DLD1 (cell line): Measurements from ENCODE around the gene EFNA2.

Experiments
- in situ Hi-C: cut with HindIII; loops from 2 replicates; pipeline ENCODE4 v1.10.0; 2017; ENCODE audit warnings: low sequenced_read_pairs

Gene EFNA2

GRCh38 chr19:1283207-1283916, 2.3 kb upstream of the EFNA2 start:
- in situ Hi-C loops, result no loop called here

DNA sequence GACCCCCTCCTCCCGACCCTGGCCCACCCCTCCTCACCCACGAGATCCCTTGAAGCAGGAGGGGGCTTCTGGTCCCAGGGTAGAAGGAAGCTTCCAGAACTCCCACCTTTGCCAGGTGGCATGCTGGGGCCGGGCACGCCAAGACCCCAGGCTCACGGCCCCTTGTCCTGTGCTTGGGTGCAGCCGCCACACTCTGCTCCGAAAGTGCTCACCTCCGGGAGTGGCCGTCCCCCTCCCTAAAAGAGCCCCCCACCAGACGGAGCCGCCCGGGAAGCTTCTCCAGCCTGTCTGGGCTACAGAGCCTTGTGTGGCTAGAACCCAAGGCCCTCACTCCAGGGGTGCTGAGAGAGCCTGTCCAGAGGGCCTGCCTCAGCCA, 1.8 kb upstream of the EFNA2 start:
- in situ Hi-C loops, result no loop called here

DNA sequence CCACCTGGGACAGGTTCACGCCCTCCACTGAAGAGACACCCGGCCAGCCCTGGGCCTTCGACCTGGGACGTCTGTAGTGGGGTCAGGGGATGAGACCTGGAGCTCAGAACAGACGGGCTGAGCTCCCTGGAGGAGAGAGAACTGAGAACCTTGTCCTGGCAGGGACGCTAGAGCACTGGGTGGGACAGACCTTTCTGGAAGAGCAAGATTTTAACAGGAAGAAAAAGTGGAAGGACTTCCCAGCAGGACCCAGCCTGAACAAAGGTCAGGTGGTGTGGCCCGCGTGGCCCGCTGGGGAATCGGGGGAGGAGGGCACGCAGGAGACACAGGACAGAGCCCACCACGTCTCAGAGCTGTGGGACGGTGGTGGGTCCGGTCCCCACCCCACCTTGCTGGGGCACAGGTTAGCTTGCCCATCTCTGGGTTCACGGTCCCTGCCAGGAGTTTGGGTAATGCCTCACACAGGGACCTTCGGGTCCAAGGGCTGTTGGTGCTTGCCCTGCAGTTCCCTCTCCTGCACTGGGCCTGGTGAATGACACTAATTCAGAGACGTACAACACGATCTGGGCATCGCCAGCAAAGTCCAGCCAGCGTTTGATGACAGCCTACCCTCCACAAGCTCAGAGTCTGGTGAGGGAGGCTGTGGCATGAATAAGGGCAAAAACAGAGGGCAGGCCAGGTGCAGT, 1.2 kb upstream of the EFNA2 start:
- in situ Hi-C loops, result no loop called here

GRCh38 chr19:1284979-1285736, 515 bp upstream of the EFNA2 start:
- in situ Hi-C loops, result no loop called here

DNA sequence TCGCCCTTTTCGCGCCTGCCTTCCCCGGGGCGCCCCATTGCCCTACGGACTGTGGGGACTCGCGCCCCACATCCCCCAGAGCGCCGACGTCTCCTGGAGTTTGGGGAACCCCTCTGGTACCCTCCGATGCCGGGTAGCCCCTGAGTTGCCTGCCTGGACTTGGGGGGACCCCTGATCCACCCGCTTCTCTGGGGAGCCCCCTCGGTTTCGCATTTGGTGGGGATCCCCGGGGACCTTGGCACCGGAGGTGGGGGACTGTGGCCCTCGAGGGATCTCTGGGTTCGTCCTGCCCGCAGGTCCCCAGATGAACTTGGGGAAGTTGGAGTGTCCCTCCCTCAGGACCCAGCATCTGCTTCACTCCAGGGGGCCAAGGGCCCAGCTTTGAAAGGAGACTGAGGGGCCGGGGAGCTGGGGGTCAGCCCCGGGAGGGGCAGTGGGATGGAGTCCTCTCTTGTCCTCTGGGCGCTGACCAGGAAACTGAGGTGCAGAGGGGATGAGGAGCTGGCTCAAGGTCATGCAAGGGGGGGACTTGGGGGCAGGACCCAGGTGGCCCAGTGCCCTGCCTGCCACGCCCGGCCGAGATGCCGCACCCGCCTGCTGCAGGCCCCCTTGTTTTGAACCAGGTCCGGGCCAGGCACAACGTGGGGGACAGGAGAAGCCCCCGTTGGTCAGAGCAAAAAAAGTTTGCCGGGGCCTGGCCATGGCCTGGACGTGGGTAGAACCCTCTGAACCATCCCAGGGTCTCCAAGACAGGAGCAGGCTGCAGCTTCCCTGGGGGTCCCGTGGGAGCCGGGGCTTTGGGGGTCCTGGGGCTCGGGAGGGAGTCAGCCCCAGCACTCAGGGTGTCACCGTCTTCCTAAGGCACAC, 1.0 kb downstream of the EFNA2 start:
- in situ Hi-C loops, result no loop called here

DNA sequence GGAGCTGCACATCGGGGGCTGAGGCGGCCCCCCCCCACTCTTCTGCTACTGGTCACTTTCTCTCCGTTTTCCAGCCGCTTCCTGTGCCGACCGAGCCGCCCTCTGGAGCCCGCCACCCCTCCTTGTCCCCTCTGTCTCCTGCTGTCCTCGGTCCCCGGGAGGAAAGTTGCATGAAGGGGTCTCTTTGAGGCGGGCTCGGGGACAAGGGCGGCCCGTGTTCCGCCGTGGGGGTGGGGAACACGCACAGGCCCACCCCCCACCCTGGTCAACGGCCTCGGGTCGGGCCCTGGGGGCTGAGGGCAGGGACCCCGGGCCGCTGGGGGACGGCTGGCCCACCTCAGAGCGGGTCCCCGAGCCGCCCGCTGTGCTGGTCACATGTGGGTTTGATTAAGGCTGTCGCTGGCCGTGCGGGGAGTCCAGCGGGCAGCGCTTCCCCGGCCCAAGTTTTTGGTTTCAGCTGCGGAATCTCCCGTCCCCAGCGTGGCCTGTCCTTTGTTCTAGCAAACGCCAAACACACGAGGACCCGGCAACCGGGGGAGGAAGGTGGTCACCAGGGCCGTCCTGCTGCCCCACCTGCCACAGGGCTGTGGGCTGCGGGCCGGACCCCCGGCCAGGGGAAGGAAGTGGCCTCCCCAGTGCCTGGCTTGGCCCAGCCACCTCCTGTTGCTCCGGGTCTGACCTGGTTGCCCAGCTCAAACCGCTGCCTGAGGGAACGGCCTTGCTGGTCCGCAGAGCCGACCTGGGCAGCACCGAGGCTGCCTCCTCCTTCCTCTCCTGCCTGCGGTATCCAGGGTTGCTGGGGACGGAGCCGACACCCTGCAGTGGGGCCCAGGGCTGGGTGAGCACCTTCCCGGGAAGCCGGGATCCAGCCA, 1.9 kb downstream of the EFNA2 start:
- in situ Hi-C loops, result no loop called here

DNA sequence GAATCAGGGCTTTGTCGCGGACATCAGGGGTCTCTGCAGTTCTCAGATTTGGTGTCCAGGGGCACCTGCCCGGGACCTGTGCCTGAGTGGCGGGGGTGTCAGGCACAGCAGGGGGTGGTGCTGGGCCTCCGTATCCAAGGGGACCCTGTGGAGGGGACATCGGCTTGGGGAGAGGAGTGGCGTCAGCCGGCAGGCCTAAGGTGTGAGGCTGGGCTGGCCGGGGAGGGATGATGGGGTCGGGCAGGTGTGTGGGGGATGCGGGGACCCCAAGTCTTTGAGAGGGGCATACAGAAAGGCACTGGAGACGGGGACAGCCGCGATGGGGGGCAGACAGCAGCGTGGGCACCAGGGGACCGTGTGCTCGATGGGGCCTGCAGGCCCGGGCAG, 2.5 kb downstream of the EFNA2 start:
- in situ Hi-C loops, result no loop called here

DNA sequence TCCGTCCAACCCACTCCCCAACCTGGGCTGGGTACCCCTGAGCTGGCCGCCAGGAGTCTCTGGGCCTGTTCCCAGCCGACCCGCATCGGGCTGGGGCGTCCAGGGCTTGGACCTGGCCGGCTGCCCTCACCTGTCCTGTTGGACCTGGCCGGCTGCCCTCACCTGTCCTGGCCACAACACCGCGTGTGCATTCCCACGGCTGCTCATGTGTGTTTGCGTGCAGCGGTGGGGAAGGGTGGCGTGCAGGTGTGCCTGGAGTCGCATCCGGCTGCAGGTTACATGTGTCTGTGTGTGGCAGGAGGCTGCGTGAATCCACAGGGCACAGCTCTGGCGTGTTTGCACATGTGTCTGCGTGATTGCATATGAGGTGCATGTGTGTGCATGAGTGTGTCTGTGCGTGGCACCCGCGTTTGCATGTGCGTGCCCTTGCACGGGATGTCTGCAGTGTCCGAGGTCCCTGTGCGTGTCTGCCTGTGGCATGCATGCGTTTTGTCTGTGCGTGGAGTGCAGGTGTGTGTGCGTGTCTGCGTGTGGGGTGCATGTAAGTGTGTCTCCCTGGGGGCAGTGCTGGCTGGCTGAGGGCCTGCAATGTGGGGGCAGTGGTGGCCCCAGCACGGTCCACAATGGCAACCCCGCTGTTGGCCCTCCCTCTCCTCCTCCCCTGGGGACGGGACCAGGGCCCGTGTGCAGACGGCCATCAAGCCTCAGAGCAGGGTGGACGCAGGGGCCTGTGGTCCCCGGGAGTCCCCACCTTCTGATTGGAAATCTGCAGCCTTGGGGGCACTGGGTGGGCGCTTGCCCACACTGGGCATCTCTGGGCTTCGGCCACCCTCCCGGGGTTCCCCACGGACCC, 3.4 kb downstream of the EFNA2 start:
- in situ Hi-C loops, result no loop called here

DNA sequence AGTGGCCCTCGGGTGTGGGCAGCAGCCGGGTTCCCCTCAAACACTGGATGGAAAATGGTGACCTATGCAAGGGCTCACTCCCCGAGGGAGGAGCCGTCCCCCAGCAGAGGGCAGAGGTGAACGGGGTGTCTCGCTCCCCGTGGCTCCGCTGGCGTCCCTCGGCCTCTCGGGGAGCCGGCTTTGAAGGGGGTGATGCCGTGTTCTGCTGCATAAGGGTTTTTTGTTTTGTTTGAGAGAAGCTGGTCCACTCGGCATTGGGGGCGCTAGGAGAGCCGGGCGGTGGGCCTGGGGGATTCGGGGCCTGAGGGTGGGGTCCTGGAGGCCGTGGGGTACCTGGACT, 4.0 kb downstream of the EFNA2 start:
- in situ Hi-C loops, result no loop called here

GRCh38 chr19:1290196-1290702, 4.6 kb downstream of the EFNA2 start:
- in situ Hi-C loops, result no loop called here

DNA sequence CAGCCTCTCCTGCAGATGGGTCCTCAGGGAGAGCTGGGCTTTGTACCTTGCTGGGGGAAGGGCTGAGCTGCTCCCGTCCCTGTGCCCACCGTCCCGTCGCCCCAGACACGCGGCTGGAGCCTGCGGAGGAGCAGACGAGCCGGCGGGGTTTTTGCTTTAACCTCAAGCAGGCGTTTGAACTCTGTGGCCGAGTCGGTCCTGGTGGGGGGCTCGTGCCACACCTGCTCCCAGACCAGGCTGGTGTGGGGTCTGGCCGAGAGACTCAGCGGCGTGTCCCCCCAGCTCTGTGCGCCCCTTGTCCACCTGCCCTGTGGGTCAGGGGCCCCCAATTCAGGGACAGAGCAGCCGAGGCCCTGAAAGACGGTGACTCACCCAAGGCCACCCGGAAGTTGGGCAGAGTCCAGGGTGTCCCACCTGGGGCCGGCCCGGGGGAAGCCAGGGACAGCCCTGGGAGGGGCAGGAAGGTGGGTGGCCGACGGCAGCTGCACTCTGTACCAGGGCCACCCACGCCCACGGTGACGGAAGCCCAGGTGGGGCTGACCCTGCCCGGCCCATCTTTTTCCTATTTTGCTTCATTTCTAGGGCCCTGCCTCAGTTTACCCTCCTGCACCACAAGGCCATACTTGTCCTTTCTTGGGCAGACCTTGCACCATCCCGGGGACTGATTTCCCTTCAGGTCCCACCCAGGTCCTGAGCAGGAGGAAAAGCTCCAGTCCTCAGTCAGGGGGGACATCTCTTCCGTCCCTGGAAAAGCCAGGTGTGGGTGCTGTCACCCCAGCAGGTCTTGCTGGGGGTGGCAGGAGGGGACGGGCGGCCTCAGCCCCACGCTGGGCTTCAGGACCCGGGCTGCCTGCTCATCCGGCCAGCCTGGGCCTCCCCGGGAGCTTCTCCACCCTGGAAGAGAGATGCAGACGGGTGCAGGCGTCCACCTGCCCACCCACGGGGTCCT, 5.3 kb downstream of the EFNA2 start:
- in situ Hi-C loops, result no loop called here

- in situ Hi-C loops, result no loop called here
Measured at GRCh38 chr19:1291761-1292418, 6.2 kb downstream of the EFNA2 start.

DNA sequence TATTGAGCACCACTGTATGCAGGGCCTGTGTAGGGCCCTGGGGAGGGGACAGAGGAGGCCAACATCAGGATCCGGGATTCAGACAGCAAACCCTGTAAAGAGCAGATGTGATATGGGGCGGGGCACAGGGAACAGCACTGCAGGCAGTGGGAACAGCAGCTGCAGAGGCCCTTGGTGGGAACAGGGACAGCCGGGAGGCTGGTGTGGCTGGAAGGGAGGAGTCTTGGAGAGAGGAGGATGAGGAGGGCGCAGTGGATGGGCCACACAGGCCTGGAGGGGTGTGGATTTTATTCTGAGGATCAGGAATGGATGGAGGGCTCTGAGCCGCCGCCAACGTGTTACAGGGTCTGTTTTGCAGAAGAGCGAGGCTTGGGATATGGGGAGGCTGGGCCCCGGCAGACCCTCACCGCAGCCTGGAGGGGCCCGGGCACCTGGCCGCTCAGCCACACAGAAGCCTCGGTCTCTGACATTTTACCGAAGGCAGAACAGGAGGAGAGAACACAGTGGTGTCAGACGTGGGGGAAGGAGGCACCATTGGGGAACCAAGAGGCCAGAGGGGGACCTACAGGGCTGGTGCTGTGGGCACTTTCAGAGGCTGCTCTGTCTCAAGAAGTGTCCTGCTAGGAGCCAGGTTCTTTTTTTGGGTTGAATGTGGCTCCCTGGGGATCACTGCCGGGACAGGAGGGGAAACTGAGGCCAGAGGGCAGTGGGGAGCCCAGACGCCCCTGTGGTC, 6.9 kb downstream of the EFNA2 start:
- in situ Hi-C loops, result no loop called here

DNA sequence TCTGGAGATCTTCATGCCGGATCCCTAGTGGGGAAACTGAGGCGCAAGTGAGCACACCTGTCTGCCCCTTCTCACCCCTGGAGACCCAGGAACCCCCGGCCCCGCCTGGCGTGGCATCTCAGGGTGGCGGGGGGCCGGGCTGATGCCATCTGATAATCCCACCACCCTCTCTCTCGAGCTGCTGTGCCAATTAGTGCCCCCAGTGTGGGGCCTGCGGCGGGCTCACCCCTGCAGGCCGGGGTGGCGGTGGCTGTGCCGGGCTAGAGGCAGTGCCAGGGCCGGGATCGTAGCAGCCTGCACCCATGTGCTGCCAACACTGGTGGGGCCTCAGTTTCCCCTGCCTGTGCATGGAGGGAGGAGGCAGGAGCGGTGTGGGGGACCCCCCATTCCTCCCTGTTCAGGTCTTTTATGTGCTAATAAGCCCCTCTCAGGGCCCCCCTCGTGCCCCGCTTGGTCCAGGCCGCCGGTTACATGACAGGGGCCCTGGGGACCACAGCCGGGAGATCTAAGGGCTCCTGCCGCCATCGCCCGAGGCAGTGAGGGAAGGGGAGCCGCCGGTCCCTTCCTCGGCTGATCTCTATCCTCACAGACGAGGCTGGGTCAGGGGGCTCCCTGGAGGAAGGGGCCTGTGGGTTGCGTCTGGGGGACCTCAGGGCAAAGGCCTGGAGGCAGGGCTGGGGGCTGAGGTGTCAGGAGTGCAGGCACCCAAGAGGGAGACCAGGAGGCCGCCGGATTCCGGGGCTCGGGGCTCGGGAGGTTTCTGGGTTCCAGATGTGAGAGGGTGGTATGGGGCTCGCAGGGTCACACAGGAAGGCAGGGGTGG, 8.3 kb downstream of the EFNA2 start:
- in situ Hi-C loops, result no loop called here

- in situ Hi-C loops, result no loop called here
Measured at GRCh38 chr19:1294688-1295087, 9.0 kb downstream of the EFNA2 start.
